ENCODE measurements around the gene ATP11A. TPM values are rescaled to one million over a fixed set of nuclear protein-coding genes. Genes with fewer than 3 reads are reported as not detected.
A peak's percentile ranks its signal among the peaks of the same experiment; 100 is the strongest.
"Not testable (repeated sequence)": the region's sequence is repeated elsewhere in the genome, so short reads cannot be mapped to it uniquely, and the experiment has no call there.

The ATP11A gene
- total and polyA plus RNA-seq, 8 donors: 271 to 502 (median 458) TPM

DNA sequence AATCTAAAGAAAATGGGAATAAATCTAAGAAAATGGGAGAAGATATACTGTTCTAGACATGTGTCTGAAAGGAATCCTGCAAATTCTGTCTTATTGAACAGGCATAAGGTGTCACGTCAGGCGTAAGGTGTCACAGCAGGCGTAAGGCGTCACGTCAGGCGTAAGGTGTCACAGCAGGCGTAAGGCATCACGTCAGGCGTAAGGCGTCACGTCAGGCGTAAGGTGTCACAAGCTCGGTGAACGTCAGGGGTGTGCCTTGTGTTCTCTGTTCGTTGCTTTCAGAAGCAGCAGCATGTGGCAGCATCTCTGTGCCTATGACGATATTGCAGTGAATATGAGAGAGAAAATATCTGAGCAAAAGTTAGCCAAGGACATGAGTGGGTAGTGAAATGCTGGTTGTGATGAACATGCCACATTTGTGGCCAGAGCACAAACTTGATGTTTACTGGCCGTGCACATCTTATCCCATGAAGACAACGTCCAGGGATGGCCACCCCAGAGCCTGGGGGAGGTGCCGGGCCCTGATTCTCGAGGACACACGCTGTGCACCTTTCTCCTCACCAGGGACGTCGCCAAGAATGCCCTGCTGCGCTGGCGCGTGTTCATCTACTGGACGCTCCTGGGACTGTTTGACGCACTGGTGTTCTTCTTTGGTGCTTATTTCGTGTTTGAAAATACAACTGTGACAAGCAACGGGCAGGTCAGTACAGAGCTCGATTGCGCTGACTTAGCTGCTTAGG, 172.2 kb downstream of the ATP11A start:
- Histone ChIP-seq H3K9me3 (no peaks in the 10 kb centered on the region), H3K27ac (no peak overlapping the region), H3K36me3 (peaks cover 0 to 77% of the 10 kb centered on the region in 2 donors), H3K4me1 (no peaks in the 10 kb centered on the region), H3K27me3 (no peaks in the 10 kb centered on the region), H3K4me3 (no peak overlapping the region)
- intact Hi-C loops (cut with DNase I): no loop called here
- DNase-seq (peak in 1 of 4 donors; percentile 58), ATAC-seq (no peak)
- TF ChIP-seq, protein P1, sequence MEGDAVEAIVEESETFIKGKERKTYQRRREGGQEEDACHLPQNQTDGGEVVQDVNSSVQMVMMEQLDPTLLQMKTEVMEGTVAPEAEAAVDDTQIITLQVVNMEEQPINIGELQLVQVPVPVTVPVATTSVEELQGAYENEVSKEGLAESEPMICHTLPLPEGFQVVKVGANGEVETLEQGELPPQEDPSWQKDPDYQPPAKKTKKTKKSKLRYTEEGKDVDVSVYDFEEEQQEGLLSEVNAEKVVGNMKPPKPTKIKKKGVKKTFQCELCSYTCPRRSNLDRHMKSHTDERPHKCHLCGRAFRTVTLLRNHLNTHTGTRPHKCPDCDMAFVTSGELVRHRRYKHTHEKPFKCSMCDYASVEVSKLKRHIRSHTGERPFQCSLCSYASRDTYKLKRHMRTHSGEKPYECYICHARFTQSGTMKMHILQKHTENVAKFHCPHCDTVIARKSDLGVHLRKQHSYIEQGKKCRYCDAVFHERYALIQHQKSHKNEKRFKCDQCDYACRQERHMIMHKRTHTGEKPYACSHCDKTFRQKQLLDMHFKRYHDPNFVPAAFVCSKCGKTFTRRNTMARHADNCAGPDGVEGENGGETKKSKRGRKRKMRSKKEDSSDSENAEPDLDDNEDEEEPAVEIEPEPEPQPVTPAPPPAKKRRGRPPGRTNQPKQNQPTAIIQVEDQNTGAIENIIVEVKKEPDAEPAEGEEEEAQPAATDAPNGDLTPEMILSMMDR (IDR thresholded peaks at IDR 0.05): no peak

DNA sequence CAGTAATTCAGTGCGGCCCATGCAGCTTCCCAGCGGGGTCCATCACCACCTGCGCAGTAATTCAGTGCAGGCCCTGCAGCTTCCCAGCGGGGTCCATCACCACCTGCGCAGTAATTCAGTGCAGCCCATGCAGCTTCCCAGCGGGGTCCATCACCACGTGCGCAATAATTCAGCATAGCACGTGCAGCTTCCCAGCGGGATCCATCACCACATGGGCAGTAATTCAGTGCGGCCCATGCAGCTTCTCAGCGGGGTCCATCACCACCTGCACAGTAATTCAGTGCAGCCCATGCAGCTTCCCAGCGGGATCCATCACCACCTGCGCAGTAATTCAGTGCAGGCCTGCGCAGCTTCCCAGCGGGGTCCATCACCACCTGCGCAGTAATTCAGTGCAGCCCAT, 173.5 kb downstream of the ATP11A start:
- intact Hi-C loops (cut with DNase I): not testable (repeated sequence)

DNA sequence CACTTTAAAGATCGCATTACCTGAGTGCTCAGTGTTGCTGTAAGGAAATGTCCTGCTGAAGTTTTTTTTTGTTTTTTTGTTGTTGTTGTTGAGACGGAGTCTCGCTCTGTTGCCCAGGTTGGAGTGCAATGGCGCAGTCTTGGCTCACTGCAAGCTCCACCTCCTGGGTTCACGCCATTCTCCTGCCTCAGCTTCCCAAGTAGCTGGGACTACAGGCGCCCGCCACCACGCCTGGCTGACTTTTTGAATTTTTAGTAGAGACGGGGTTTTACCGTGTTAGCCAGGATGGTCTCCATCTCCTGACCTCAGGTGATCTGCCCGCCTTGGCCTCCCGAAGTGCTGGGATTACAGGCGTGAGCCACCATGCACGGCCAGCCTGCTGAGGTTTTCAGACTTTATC, 175.6 kb downstream of the ATP11A start:
- peaks cover 0 to 77% of the 10 kb centered on the region in 2 donors for H3K36me3 ChIP-seq
- ATAC-seq; H3K4me3 ChIP-seq; H3K9me3 ChIP-seq; H3K27ac ChIP-seq; H3K4me1 ChIP-seq; H3K27me3 ChIP-seq; intact Hi-C loops (cut with DNase I): not testable (repeated sequence)
- DNase-seq: peak in 1 of 4 donors; percentile 8

More for the DNA sequence above, 173.5 kb downstream of the ATP11A start:
- H3K27me3 ChIP-seq, H3K4me1 ChIP-seq, DNase-seq, H3K27ac ChIP-seq, H3K9me3 ChIP-seq, H3K4me3 ChIP-seq, ATAC-seq: not testable (repeated sequence)
- peaks cover 0 to 77% of the 10 kb centered on the region in 2 donors for H3K36me3 ChIP-seq

DNA sequence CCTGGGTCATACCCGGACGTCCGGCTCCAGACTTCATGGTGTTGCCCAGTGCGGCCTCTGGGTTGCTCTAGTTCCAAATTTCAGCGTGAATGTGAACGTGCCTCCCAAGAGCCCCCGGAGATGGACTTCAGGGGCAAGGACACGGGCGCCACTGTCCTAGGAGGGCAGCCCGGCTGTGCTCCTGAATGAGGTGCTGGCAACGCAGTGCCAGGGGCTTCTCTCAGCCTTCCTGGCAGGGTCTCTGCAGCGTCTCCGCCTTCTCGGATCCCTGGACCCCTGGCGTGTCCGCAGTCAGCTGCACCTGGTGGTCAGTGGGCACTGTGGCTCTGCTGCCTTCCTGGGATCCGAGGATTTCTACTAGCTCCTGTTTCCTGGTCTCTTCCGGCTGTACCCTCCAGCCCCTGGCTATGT, 177.5 kb downstream of the ATP11A start:
- Histone ChIP-seq H3K9me3 (no peaks in the 10 kb centered on the region), H3K27ac (no peak overlapping the region), H3K36me3 (peaks cover 0 to 76% of the 10 kb centered on the region in 2 donors), H3K4me3 (no peak overlapping the region), H3K4me1 (no peaks in the 10 kb centered on the region), H3K27me3 (no peaks in the 10 kb centered on the region)
- ATAC-seq (no peak), DNase-seq (peak in 1 of 4 donors; percentile 55)
- intact Hi-C loops (cut with DNase I): no loop called here
- TF ChIP-seq, protein P1 (IDR thresholded peaks at IDR 0.05): no peak

DNA sequence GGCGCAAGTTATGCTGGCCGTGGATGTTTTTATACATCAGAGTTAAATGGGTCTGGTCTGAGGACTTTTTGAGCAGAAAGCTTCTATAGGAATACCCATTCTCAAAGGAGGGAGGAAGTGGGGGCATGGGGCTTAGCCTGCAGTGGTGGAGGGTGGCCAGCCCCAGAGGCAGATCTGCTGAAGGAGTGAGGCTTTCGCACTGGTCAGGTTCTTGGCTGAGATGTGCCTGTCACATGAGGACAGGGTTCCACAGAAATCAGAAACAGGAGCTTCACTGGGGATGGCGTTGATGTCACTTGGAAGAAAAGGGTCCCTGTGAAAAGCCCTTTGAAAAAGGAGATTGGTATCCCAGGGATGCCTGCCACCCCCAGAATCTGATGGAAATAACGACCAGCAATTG, 178.5 kb downstream of the ATP11A start:
- DNase-seq (peak in 1 of 4 donors; percentile 3), ATAC-seq (no peak)
- H3K4me3 ChIP-seq: no peak overlapping the region
- peaks cover 0 to 73% of the 10 kb centered on the region in 2 donors for H3K36me3 ChIP-seq
- intact Hi-C loops (cut with DNase I): no loop called here
- H3K27me3 ChIP-seq: no peaks in the 10 kb centered on the region
- H3K9me3 ChIP-seq: no peaks in the 10 kb centered on the region
- no peaks in the 10 kb centered on the region for H3K4me1 ChIP-seq
- TF ChIP-seq, protein P1 (IDR thresholded peaks at IDR 0.05): no peak
- H3K27ac ChIP-seq: no peak overlapping the region

DNA sequence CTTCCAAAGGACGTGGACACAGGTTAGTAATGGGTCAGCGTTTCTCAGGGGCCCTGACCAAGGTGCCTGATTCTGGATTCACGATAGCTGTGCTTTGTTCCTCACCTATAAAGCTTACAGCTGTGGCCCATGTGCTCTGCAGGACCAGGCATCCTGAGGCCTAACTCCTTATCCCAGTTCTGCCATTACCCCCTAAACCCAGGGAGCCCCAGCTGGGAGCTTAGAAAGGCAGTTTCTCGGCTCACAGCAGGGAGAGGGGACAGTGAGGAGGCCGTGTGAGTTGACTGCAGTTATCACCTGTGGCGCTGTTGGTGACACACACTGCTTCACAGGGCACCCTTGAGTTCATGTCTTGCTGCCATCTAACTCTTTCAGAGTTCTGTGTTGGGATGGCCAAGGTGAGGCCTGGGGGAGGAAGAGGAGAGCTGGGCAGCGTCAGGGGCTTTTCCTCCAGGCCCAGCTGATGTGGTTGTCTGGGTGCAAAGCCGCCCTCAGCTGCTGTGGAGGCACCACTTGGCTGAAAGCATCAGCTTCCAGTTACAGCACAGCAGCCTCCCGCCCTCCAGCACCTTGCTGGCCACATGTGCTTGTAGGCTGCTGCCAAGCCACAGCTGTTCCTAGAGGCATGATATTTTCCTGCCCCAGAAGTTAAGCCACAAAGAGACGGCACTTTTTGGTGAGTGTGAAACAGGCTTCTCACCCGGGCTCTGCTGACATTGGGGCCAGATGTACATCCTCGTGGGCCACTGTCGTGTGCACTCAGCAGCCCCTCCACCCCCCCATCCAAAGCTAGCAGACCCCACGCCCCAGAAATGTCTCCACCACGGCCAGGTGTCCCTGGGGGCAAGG, 179.6 kb downstream of the ATP11A start:
- H3K9me3 ChIP-seq: no peaks in the 10 kb centered on the region
- no peak overlapping the region for H3K27ac ChIP-seq
- peaks cover 0 to 6% of the 10 kb centered on the region in 2 donors for H3K4me1 ChIP-seq
- no peak for ATAC-seq
- TF ChIP-seq, protein P1 (IDR thresholded peaks at IDR 0.05): no peak
- no peaks in the 10 kb centered on the region for H3K27me3 ChIP-seq
- intact Hi-C loops (cut with DNase I): loop anchor here in 1 of 2 donors (10.0 kb wide), 1 partner anchor 225 kb away; no protein-coding TSS in a partner anchor
- no peak overlapping the region for H3K4me3 ChIP-seq
- DNase-seq: peak in 1 of 4 donors; percentile 54
- H3K36me3 ChIP-seq: peaks cover 0 to 80% of the 10 kb centered on the region in 2 donors

Measured in left lung (tissue), 10 donors.